NCI-H2107 (cell line): Measurements from ENCODE around the gene WDR33.

Experiments used
- DNase-seq: peaks from one replicate; lab custom pipeline; 2025; lab: John Stamatoyannopoulos, UW

Gene WDR33

DNA sequence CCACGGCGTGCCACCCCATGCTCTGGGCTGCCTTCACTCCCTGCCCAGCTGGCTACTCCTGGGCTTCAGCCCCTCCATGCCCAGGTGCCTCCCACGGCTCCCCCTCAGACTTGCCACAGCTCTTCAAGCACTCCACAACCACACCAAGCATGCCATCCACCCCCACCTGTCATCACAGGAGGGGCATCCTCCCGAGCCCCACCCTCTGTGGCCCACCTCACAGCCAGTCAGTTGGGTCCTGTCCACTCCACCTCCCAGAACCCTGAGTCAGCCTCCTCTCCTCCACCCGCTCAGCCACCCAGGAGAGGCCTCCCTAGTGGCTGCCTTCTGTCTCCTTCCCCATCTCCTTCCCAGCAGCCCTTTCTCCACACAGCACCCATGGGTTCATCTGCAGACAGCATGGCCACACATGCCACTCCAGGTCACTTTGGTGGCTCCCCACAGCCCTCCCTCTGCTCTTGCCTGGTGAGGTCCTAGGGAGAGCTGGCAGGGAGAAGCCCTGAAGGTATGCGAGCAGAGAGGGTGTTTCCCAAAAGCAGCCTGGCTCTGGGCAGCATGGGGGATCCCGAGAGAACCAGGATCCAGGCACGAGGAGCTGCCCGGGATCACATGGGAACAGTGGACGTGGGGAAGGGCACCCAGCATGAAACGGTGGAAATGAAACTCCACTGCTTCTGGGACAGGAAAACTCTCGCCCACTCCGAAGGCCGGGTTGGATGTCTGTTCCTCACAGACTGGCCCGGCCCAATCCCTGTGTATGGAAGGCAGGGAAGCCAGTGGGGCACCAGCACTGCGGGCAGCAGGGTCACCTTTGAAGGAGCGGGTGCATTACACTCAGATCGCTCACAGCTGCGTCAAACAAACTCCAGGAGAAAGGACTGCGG lies 138.4 kb downstream of the WDR33 start:
- no peak for DNase-seq

DNA sequence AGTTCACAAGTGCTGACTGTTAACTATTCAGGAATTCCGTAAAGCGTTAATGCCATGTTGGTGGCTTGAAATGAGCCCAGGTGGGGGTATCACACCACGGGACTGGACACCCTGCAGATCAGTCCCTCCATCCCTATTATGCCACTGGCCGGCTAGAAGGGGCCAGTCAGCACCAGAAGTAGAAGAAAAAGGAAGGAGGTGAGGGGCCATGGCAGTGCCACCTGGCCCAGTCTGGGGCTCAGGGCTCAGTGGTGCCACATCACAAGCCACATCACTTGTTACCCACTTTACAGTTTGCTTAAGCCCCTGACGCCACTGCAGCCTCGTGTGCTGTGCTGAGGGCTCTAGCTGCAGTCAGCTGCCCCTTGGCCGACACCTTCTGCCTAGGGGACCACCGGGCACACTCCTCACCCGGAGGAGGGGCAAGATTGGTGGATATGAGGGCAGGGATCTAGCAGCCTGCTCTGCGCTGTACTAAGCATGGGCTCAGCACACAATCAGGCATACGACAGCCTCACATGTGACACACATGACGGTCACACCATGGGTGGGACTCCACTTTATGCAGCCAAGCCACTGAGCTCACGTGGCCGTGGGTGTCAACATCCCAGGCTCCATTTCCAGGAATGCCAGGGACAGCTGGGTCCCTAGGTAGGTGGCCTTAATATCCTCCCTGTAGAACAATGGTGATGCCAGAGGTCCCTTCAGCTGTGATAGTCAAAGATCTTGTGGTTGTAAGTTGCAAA lies 139.2 kb downstream of the WDR33 start:
- DNase-seq = no peak

DNA sequence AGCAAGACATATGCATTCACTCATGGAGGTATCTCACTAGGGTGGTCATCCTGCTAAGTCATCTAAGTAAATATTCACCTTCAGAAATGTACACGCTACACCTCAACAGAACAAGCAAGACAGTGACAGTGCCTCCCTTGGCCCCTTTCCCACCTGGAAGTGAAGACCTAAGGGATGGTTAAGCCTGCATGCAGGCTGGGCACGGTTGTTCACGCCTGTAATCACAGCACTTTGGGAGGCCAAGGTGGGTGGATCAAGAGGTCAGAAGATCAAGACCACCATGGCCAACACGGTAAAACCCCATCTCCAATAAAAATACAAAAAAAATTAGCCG lies 140.0 kb downstream of the WDR33 start:
- DNase-seq = no peak

DNA sequence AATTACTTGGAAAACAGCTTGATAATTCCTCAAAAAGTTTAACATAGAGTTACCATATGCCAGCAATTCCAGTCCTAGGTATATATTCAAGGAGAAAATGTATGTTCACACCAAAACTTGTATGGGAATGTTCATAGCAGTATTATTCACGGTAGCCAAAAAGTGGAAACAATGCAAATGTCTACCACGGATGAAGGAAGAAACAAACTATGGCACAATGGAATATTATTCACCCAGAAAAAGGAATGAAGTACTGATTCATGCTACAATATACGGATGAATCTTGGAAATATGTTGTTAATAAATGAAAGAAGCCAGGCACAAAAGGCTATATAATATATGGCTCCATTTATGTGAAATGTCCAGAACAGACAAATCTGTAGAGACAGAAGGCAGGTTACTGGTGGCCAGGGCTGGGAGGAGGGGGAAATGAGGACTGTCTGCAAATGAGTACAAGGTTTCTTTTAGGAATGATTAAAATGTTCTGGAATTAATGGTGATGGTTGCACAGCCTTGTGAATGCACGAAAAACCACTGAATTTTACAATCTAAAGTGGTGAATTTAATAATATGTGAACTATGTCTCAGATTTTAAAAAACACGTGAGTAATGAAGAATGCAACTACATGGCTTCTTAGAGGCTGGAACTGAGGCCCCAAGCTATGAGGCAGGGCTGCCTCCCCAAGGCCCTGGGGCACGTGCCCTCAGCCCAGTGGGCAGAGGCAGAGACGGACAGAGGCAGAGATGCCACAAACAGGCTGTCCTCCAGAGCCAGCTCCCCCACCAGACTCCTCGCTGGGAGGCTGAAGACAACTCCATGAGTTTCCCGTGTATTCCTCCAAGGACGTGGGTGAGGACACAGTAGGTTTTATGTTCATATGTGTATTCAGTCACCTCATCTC lies 140.7 kb downstream of the WDR33 start:
- no peak for DNase-seq

DNA sequence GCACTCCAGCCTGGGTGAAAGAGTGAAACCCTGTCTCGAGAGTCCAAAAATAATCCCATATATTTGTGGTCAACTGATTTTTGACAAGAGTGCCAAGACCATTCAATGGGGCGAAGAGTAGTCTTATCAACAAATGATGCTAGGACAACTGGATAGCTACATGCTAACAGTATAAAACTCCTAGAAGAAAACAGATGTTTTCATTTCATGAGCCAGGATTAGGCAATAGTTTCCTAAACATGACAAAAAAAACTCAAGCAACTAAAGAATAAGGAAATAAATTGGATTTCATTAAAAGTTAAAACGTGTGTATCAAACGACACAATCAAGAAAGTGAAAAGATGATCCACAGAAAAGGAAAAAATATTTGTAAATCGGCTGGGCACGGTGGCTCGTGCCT lies 141.9 kb downstream of the WDR33 start:
- no peak for DNase-seq

DNA sequence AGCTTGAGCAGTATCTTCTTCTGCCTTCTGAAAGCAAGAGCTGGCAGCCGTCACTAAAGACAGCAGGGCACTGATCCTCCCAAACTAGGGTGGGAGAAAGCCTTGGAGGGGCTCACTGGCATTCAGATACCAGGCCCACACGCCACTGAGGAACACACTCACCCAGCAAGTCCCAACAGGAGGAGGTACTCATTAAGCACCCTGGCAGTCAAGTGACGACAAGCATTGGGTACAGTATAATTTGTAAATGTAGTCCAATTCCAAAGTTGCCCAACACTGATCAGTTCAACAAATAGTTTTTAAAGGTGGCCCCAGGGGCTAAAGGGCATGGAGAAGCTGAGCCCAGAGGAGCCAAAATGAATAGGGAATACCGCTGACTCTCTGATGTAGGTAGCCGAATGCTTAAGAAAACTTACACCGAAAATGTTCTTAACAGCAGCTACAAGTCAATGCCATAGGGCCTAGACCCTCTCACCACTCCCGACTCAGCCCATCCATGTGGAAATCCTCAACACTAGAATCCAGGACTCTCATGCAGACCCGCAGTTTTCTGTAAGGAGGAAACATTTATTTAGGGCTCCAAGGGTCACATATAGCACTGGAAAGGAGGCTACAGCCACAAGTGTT lies 145.6 kb downstream of the WDR33 start:
- no peak for DNase-seq

DNA sequence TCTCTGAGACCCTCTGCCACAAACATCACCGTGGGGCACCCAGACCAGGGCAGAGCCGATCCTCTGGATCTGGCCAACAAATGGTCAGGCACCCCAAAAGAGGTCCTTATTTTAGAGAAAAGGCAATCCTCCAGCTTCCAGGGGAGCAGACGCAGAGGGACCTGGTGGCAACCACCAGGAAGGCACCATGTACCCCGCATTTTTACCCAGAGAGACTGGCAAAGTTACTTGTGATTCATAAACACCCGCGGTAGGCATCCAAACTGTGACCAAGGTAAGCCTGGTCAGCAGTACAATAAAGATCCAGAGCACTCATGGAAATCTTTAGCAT lies 146.1 kb downstream of the WDR33 start:
- DNase-seq = no peak

DNA sequence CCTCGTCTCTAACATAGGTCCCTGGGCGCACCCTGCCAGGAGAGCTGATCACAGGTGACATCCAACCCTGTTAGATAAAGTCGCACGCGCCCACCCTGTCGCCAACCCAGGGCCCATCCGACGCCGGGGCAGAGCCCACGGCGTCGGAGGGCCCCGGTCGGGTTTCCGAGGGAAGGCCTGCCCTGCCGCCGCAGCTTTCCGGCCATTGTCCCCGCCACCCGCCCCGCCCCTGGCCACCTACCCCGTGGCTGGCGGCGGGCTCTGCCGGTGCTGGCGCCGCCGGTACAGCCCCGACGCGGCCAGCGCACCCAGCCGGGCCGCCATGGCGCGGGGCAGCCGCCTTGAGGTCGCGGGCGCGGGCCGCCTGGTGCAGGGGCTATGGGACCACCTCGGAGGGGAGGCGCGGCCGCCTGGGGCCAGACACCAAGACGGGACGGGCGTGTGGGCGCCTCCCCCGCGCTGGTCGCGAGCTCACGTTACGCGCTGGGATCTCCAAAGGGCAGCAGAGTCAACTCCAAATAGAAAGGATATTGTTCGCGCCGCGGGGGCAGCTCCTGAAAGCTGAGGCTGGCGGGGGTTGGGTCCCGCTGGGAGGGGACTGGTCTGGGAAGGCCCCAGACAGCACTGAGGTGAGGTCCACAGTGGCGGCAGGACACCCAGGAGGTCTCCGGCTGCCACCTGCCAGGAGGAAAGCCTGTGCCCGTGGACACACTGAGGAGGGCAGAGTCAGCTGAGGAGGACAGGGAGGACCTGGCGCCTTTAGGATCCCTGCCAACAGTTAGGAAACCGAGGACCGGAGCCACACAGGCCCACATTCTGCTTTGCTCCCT lies 146.7 kb downstream of the WDR33 start:
- no peak for DNase-seq

DNA sequence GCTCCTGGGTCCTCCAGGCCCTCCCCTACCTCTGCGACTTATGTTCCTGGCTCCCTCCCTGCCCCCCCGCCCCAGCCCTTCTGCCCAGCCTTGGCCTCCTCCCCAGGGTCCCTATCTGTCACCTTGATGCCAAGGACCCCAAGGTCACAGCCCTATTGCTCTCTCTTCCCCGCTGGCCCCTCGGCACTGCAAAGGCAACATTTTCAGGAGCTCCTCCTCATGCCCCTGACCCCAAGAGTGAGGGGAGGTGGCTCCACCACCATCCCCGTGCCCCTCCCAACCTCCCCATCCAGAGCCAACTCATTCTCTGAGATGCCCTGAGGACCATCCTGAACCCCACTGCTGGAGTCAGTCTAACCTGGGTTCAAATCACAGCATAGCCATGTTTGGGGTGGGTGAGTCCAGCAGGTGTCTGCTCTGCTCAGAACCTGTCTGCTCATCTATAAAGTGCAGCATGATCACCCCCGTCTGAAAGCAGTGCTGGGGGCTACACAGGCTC lies 147.4 kb downstream of the WDR33 start:
- DNase-seq = no peak

DNA sequence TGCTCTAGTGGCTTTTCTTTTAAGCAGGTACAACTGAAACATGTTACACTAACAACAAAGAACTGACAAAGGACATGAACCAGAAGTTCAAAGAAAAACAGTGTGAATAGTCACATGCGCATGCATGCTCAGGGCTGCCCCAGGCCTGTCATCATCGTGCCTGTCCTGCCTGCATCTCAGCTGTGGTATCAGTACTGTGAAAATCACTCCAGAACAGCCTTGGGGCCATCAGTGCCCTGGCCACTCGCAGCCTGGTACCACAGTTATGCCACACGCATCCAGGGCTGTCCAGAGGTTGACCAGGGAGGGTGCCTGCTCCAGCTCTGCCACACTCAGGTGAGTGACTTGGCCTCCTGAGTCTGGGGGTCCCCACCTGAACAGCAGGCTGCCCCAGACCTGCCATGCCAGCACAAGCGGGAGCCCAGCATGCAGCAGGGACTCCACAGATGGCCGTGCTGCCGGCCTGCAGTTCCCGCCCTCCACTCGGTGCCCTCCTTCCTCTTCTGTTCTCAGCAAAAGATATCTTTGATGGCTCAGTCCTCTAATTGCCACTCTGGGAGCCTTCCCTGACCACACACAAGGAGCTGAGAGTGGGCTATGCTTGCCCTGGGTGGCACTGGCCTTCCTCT lies 147.9 kb downstream of the WDR33 start:
- no peak for DNase-seq

DNA sequence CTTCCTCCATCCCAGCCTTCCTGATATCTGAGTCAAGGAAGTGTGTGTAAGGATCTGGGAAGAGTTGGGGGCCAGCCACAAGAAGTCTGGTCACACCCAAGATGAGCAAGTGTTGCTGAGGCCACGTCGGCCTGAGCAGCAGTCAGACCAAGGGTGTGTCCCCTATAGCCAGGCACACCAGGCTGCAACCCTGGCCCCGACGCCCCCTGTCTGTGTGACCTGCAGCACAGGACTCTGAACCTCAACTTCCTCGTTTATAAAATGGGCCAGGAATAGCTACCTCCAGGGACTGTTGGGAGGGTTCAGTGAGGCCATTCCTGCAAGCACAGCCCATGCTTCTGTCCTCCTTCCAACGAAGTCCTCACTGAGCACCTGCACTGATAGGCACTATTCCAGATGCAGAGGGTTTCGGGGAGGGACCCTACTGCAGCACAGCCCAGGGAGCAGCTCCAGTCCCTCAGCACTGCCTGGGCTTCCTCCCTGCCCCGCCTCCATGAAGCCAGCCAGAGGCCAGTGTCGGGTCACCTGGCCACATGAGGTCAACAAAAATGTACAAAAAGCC lies 148.9 kb downstream of the WDR33 start:
- no peak for DNase-seq

DNA sequence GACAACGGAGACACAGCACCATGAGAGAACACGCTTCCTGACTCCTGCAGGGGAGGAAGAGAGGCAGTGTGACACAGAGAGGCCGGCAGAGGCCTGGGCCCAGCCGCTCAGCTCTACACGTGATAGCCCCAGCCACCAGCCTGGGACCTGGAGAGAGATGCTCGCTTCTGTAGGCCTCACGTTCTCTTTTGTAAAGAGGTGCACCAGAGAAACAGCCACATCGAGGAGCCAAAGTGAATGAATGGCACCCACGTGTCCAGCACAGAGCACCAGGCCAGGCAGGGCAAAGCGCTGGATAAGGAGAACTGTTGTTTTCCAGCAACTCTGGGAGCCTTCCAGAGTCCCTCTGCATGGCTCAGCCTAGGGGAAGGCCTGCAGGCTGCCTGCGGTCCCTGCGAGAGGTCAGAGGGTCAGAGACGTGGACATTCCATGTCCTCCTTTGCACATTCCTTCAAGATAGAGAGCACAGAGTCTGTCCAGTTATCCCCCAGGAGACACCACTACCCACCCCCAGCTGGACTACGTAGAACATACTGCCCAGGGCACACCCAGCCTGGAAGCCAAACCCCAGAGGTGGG lies 149.8 kb downstream of the WDR33 start:
- no peak for DNase-seq

DNA sequence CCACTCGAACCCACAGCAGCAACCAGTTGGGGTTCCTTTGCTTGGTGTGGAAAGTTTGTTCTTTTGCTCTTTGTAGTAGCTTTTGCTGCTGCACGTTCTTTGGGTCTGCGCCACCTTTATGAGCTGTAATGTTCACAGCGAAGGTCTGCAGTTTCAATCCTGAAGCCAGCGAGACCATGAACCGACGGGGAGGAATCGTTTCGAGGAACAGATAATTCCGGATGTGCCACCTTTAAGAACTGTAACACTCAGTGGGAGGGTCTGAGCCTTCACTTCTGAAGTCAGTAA lies 150.7 kb downstream of the WDR33 start:
- DNase-seq = no peak

DNA sequence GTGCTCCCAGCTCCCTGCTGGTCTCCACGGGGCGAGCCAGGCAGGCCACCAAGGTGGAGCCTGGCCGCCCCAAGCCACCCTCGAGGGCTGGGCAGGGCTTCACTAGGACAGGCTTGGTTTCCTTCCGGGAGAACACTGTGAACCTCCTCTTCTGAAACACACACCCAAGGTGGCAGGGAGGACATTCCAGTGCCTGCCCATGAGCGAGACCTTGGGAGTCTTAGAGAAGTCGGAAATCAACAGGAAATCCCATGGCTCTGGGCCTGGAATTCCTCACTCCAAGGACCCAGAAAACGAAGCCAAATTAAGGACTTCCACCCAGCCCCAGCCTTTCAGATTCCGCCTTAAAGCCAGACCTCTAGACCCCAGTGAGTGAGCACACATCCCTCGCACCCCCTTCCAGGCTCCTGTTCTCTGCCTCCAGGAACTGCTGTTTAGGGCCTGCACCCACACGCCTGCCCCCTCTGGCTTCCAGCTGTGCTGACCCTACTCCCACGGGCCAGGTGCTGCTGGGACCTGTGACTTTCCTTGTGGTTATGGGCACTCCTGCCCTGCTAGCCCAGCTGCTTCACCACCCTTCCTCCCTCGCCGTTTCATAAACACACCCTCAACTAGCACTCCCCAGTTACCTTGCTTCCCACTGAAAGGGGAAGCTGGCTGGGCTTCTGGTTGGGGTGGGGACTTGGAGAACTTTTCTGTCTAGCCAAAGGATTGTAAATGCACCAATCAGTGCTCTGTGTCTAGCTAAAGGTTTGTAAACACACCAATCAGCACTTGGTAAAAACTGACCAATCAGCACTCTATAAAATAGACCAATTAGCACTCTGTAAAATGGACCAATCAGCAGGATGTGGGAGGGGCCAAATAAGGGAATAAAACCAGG lies 151.3 kb downstream of the WDR33 start:
- no peak for DNase-seq

DNA sequence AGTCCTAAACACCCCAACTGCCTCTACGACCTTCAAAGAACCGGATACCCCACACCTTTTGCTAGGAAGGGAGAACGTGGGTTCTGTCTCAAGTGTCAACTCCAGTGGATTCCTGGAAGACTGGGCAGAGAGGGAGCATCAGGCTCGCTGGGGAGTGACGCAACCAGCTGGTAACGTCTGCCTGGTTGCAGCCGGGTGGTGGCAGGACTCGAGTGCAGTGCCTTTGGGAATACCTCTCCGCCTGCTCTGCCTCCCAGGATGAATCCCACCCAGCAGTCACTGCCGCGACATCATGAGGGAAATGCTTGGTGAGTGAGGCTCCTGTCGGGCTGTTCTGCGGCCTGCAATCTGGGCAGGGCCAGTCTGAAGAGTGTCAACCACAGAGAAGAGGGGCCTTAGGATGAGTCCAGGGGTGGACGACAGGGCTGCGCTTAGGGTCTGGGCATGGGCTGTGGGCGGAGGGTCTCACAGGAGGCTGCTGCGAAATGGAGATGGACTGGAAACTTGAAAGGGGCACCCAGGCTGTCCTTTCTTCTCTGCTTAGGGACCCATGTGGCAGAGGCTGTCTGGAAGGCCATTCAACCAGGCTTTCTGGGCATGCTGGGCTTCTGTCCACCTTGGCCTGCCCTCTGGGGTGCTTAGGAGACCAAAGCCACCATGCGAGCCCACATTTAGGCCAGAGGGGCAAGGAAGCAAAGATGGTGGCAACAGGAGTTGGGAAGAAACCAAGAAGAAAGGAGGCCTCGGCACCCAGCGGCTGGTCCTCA lies 152.1 kb downstream of the WDR33 start:
- DNase-seq = no peak

DNA sequence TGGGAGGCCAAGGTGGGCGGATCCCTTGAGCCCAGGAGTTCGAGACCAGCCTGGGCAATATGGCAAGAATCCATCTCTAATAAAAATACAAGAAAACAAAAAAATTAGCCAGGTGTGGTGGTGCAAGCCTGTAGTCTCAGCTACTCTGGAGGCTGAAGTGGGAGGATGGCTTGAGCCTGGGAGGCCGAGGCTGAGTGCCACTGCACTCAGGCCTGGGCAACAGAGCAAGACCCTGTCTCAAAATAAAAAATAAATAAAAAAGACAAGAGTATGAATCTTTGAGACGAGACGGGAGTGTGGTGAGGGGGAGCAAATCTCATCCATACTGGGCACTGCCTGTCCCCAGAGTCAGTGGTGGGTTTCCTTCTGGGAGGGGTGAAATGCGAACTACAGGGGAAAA lies 152.8 kb downstream of the WDR33 start:
- DNase-seq = no peak

DNA sequence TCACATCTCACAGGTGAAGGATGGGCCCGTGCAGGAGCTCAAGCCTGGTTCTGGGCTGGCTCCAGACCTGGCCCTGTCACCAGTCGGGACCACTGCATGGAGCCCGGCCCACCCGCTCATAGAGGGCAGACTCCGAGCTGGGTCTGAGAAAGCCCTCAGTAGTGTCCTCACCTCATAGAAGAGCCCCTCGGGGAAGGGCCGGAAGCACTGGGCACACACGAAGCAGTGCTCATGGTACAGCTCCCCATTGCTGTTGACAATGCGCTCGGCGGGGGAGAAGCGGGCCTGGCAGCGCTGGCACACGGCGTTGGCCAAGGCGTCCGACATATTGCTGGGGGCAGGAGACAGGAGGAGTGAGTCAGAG lies 153.8 kb downstream of the WDR33 start:
- DNase-seq = no peak

DNA sequence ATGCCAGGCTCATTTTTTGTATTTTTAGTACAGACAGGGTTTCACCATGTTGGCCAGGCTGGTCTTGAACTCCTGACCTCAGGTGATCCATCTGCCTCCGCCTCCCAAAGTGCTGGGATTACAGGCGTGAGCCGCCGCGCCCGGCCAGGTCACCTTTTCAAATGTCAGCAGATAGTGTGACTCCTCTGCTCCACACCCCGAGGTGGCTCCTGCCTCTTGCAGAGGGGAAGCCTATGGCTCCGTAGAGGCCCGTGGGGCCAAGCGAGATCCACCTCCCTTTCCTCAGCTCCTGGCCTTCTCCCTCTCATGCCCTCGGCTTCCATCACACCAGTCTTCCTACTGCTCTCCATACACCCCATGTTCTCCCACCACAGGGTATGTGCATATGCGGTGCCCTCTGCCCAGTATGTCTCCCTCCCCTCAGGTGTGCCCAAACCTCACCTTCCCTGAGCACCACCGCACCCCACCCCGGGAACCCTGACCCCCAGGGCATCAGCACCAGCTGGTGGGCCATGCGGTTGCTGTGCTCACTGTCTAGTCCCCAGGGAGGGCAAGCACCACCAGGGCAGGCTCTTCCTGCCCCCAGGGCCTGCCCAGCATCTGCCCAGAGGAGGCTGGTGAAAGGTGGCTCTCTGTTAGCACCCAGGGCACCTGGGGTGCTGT lies 154.3 kb downstream of the WDR33 start:
- DNase-seq = no peak
